ENCODE results near the gene FAM193A. TPM values are rescaled to one million over a fixed set of nuclear protein-coding genes. Genes with fewer than 3 reads are reported as not detected.
A peak's percentile ranks its signal among the peaks of the same experiment; 100 is the strongest.

The FAM193A gene
- total RNA-seq, 1 donor = 36.9 TPM

DNA sequence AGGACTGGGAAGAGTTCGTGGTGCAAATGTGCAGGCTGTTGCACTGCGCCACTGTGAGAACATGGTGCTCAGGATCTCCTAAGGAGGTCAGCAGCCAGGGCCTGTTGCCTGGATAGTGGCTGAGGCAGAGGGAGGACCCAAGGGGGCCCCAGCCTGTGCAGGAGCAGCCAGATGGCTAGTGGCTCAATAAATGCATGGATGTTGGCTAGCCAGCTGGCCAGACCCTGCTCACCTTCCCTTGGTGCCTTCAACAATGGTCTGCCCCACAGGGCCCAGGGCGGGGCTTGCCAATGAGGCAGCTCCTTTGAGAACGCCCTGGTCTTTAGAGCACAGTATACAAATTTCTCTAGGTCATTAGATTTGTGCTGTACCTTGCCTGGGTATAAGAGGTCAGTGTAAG lies 152.2 kb downstream of the FAM193A start:
- no peak for DNase-seq (ENCODE audit: low read depth in 2 of 3, low spot score in 2 of 3)

DNA sequence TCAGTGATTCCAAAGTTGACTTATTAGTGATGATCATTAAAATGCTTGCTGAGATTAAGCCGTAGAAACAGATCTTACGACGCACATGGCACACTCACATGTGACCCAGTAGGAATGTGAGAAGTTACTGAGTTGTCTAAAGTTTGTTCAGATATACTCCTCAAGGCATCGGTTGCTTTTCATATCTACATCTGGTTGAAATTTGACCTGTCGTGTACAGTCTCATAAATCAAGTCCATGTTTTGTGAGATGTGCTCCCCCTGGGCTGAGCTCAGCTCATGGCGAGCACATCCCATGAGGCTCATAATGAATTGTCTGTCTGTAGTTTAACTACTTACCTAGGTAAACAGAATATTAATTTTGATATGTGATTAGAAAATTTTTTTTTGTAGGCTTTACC lies 152.7 kb downstream of the FAM193A start:
- no peak for DNase-seq (ENCODE audit: low read depth in 2 of 3, low spot score in 2 of 3)

DNA sequence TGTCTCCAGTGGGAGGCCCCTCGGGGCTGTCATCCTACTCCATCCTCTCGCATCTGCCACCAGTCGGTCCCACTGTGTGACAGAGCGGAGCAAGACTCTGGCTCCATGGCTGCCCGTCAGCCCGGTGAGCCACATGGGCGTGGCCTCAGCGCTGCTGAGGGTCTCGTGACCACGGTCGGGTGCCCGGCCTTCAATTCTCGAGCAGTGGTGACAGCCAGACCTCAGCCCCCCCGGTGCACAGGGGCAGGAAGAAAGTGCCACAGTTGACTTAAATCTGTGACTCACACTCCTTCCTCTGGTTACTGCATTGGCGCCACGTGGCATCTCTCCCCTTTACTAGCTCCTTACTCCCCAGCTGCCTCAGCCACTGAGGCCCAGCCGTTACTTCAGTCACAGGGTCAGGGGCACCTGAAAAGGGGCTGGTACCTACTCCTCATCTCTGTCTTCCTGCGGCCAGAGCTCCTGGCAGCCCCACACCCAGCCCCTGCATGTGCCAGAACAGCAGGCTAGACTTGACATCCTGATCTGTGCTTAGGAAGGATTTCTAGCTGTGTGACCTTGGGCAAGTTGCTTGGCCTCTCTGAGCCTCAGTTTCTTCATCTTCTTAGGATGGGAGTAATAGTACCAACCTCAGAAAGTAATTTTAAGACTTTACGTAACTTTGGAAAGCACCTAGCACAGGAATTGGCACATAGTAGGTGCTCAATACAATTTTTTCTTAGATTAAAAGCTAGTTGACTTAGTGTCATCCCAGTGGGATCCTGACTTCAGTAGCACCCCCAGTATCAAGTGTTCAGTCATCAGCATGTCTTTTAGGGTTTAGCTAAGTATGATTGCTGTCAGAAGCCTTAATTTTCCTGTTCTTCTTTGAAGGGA lies 153.6 kb downstream of the FAM193A start:
- peak in 2 of 3 donors; percentile 94 to 96 for DNase-seq (ENCODE audit: low read depth in 2 of 3, low spot score in 2 of 3)

DNA sequence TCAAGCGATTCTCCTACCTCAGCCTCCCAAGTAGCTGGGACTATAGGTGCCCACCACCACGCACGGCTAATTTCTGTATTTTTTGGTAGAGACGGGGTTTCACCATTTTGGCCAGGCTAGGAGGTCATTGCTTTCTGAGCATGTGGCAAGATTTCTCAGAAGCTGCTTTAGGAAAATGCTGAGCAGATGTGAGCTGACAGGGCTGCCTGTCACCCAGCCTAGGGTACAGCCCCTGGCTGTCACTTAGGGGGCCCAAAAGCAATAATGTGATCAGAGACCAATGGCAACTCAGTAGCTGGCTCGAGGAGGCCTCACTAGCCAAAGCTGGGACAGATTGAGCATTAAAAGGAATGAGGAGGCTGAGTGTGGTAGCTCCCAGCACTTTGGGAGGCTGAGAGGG lies 154.9 kb downstream of the FAM193A start:
- DNase-seq (ENCODE audit: low read depth in 2 of 3, low spot score in 2 of 3) = no peak

DNA sequence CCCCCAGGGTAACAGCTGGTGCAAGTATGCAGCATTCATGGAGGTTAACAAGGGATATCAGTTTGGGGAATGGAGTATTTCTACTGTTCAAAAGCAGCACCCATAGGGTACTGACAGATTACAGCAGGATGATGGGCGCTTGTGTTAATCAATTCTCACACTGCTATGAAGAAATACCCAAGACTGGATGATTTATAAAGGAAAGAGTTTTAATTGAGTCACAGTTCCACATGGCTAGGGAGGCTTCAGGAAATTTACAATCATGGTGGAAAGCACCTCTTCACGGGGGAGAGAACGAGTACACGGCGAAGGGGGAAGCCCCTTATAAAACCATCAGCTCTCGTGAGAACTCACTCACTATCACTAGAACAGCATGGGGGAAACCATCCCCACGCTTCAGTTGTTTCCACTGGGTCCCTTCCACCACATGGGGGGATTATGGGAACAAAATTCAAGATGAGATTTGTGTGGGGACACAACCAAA lies 155.5 kb downstream of the FAM193A start:
- DNase-seq (ENCODE audit: low read depth in 2 of 3, low spot score in 2 of 3) = no peak

DNA sequence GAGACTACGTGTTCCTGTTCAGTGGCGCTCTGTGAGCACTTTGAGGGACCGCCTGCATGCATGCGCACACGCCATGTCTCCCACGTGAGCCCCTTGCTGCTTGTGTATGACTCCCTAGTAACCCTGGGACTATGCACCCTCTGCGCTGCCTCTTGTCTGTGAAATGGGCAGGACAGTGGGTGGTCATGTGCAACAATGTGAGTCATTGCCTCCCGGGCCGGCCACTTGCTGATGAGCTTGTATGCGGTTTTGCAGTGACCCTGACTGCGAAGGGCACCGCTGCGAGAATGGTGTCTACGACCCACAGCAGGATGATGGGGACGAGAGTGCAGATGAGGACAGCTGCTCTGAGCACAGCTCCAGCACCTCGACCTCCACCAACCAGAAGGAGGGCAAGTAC lies 158.2 kb downstream of the FAM193A start:
- DNase-seq (ENCODE audit: low read depth in 2 of 3, low spot score in 2 of 3) = no peak

DNA sequence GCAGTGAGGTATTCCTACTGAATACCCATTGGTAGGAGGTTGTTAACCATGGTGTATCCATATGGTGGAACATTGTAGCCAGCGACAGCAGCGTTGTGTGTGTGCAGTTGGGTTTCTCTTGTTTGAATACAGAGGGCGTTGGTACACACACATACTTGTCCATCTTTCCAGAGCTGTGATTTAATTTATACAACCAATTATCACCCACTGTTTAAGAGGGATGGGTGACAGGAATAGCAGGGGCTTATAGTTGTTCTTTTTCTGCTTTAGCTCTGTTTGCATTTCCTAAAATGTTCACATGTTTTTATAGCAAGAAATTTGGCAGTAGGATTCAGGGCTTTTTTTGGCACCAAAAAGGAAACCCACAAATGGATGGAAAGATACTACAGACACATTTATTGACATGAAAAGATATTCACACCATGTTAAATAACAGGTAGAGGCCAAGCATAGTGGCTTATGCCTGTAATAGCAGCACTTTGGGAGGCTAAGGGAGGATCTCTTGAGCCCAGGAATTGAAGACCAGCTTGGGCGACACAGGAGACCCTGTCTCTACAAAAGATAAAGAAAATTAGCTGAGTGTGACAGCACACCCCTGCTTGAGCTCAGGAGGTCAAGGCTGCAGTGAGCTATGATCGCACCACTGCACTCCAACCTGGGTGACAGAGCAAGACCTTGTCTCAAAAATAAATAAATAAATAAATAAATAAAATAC lies 159.1 kb downstream of the FAM193A start:
- DNase-seq (ENCODE audit: low read depth in 2 of 3, low spot score in 2 of 3) = no peak

DNA sequence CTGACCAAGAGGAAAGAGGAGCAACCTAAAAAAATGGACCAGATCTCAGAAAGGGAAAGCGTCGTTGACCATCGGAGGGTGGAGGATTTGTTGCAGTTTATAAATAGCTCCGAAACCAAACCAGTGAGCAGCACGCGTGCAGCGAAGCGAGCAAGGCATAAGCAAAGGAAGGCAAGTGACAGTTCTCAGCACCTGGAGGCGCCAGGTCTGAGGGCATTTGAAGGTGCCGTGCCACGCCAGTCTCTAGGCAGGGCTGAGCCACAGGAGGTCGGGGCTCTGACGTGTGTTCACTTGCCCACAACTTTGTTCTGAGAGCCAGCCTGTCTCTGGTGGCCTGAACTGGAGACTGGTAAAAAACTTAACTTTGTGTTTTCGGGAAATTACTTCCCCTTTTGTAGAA lies 160.0 kb downstream of the FAM193A start:
- DNase-seq (ENCODE audit: low read depth in 2 of 3, low spot score in 2 of 3) = no peak

DNA sequence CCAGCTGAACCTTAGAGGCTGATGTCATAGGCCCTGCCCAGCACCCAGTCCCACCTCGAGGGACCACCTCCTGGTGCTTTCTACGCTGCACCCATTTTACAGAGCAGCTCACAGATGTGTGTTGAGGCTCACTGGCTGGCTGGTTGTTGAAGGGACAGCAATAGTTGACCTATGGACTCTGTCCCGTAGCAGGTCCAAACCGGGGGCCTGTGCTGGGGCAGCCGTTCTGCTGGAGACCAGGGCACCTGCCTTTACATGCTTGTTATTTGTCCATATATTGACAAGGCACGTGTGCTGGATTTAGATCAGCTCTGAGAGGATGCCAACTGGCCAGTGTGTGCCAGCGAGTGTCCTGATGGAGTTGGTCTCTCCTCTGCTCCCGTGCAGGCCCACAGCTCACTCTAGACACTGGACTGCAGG lies 161.6 kb downstream of the FAM193A start:
- no peak for DNase-seq (ENCODE audit: low read depth in 2 of 3, low spot score in 2 of 3)

DNA sequence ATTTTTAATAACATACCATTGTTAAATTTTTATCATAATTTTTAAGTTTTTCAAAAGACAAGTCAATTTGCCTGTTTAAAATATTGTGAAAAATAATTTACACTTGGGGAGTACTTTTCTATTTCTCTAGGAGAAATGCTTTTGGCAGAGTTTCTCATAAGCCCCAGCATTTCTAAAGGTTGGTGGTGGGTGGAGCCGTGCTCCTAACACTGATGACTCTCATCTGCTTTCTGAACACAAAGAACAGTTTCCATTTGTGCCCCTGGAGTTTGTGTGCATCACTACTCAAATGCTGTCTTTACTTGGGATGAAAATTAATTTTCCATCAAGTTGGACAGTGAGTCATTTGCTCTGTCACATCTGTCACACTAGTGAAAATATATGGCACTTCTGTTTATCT lies 162.1 kb downstream of the FAM193A start:
- DNase-seq (ENCODE audit: low read depth in 2 of 3, low spot score in 2 of 3) = no peak

DNA sequence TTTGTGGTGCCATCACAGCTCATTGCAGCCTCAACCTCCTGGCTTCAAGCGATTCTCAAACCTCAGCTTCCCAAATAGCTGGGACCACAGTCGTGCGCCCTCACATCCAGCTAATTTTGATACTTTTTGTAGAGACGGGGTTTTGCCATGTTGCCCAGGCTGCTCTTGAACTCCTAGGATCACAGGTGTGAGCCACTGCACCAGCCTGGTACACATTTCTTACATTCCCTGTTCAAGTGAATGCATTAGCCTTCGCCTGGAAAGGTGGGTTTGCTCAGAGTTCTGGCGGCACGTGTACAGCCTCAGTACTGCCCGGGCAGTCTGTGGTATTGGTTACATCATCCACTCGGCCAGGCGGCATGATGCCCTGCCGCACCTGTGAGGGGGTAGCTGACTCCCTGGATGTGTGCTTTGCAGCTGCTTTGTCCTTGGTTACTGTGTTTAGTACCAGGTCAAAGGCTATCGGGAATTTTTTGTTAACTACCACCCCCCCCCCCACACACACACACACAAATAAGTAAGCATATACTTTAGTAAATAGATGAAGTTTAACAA lies 162.6 kb downstream of the FAM193A start:
- no peak for DNase-seq (ENCODE audit: low read depth in 2 of 3, low spot score in 2 of 3)

DNA sequence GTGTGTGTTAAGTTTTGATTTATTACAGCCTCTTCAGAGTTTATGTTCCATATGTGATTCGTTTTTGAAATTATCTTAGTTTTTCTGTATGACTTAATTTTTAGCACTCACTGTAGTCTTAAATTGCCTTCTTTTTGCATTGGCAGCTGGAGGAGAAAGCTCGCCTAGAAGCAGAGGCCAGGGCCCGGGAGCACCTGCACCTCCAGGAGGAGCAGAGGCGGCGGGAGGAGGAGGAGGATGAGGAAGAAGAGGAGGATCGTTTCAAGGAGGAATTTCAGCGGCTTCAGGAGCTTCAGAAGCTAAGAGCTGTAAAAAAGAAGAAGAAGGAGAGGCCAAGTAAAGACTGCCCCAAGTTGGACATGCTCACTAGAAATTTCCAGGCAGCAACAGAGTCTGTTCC lies 163.1 kb downstream of the FAM193A start:
- DNase-seq (ENCODE audit: low read depth in 2 of 3, low spot score in 2 of 3) = no peak

DNA sequence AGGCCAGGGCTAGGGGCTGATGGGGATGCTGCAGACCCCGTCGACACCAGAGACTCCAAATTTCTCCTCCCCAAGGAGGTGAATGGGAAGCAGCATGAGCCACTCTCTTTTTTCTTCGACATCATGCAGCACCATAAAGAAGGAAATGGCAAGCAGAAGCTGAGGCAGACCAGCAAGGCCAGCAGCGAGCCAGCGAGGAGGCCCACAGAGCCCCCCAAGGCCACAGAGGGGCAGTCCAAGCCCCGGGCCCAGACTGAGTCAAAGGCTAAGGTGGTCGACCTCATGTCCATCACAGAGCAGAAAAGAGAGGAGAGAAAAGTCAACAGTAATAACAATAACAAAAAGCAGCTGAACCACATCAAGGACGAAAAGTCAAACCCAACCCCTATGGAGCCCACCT lies 163.6 kb downstream of the FAM193A start:
- no peak for DNase-seq (ENCODE audit: low read depth in 2 of 3, low spot score in 2 of 3)

DNA sequence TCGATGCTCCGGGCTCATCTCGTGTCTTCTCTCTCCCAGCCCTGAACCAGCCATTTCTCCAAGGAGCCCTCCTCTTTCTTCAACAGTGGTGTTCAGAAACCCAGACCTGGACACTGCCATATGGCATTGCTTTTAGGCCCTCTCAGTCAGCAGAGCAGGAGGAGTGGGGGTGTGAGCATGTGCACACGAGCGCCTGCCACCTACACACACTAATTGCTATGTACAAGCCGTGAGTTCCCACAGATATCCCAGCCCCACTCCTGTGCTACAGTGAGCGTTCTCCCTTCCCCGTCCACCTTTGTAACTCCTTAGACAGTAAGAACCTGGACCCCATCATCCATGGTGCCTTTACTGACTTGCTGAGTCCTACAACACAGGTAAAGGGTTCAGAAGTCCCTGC lies 165.9 kb downstream of the FAM193A start:
- DNase-seq (ENCODE audit: low read depth in 2 of 3, low spot score in 2 of 3) = no peak

DNA sequence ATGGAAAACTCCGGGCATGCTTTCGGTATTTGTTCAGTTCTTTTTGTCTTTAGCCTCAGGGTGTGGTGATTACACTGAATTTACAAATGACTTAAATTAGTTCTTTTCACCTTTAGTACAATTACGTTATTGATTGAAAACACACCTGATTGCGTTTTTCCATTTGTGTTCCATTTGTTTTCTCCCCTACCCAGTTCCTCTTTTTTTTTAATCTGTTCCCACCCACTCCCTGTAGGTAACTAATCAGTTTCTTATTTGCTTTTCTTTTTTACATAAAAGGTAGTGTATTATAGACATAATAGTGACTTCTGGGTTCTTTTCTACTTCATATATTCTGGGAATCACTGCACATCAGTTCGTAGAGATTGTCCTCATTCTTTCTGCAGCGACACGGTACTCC lies 166.3 kb downstream of the FAM193A start:
- DNase-seq (ENCODE audit: low read depth in 2 of 3, low spot score in 2 of 3) = no peak

DNA sequence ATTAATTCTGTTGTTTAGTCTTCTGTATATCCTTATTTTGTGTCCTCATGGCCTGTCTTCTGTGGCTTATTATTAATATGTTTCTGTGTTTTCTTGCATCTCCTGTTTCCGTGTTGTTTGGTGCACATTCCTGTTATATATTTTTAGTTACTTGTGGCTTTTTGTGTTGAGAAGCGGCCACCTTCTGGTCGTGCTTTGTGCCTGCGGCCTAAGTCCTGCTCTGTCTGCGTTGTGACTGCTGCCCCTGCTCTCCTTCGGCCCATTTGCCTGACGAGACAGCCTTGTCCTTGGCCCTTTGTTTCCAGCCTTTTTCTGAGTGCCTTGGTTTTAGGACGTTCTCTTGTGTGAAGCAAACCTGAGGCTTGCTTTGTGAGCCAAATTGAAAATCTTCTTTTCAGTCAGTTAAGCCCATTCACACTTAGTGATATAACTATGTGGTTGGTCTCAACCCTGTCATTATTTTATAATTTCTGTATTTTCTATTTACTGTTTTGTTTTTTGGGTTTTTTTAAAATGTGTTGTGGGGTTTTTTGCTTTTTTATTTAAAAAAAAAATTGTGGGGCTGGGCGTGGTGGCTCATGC lies 175.9 kb downstream of the FAM193A start:
- peak in 2 of 3 donors; percentile 36 to 57 for DNase-seq (ENCODE audit: low read depth in 2 of 3, low spot score in 2 of 3)

DNA sequence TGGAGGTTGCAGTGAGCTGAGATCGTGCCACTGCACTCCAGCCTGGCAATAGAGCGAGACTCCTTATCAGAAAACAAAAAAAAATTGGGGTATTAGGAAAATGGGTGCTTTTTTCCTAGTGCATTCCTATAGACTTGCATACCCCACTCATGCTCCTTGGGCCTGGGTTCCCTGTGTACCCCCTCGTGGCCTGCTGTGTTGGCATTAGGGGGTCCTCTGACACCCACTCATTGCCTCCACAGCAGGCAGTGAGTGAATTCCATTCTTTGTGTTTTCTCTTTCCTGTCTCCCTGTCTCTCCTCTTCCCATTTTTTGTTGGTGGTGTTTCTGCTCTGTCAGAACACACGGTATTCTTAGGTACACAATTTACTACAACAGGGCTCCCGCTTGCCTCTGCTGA lies 176.9 kb downstream of the FAM193A start:
- DNase-seq (ENCODE audit: low read depth in 2 of 3, low spot score in 2 of 3) = no peak

DNA sequence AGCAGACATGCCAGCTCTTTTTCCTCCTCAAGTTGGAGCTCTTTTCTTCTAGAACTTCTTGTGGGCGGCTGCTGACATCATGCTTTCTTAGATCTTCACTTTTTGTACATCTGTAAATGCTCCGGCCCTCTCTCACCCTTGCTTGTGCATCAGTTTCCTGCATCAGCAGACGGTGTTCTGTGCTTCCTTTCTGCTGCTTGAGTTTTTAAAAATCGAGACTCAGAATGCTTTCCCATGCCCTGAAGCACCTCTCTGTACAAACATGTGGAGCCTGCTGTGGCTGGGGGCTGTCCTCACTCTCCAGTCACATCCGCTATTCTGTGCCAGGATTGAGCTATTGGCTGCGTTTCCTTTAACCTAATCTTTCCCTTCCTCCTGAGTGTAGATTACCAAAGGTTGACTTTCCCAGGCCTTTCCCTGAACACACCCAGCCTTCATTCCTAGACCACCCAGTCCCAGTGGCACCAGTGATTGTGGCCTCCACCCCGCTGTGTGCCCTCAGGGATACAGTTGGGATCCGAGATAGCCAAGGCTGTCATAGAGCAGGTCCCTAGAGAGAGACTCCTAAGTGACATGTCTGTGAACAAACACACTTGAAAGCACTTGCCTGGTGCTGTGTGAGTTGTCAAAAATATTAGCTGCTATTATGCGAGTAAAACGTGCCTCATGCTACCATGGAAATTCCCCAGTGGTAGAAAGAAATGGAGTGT lies 177.8 kb downstream of the FAM193A start:
- peak; percentile 22 to 76 (median 56) for DNase-seq (ENCODE audit: low read depth in 2 of 3, low spot score in 2 of 3)

DNA sequence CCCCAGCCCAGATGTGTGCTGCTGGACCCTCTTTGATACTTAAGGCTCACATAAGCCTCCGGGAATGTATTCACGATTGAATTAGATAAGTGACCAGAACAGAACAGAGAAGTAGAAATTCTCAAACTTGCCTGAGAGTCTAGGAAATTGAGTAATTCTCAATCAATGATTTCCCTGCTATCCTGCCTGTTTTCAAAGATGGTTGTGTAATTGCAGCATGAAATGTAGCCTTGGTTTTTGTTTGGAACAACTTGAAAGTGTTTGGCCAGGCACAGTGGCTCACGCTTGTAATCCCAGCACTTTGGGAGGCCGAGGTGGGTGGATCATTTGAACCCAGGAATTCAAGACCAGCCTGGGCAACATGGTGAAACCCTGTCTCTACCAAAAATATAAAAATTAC lies 178.5 kb downstream of the FAM193A start:
- no peak for DNase-seq (ENCODE audit: low read depth in 2 of 3, low spot score in 2 of 3)

DNA sequence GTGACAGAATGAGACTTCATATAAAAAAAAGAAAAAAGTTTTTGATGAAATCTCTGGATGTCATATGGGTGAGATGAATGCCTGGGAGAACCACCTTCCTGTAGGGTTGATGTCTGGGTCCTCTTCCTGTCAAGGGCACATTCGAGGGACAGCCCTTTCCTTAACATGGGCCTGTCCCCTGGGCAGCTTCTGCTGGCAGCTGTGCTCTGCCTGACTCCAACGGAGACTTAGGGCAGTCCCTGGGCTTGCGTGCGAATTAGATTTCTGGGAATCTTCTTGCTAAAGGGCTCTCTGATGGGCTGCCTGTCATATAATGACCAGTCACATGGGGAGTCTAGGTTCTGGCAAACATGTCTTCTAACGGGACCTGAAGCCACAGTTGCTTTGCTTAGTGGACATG lies 179.0 kb downstream of the FAM193A start:
- DNase-seq (ENCODE audit: low read depth in 2 of 3, low spot score in 2 of 3) = no peak

DNA sequence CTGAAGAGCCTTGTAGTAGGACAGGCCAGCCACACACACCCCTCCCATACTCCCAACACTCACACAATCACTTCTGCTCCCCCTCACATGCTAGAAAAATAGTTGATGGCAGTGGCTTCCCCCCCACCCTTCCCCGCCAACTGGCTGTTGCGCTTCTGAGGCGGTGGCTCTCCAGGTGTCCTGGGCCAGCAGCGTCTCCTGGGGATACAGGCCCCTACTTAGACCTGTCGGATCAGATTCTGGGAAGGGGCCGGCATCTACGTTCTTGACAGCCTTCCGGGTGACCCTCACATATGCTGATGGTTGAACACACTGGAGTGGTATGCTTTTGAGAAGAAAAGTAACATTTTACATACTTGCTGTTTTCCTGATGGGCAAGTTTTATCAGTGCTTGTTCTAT lies 179.8 kb downstream of the FAM193A start:
- no peak for DNase-seq (ENCODE audit: low read depth in 2 of 3, low spot score in 2 of 3)

All from hematopoietic multipotent progenitor cell (in vitro differentiated cells).